HG02840 (cell line): Measurements from ENCODE around the gene SRM.
"Not testable (repeated sequence)": the region's sequence is repeated elsewhere in the genome, so short reads cannot be mapped to it uniquely, and the experiment has no call there.

Experiments used
- ATAC-seq: cut with Tn5 transposase; IDR thresholded peaks from one replicate; pipeline ENCODE4 v1.9.1; 2021; ENCODE audit warnings: mild to moderate bottlenecking, moderate library complexity, moderate number of reproducible peaks; ENCODE audit not compliant: unreplicated experiment, low FRiP score

Gene SRM

GRCh38 chr1:11045428-11046269 lies 14.2 kb downstream of the SRM start:
- no peak for ATAC-seq

- no peak for ATAC-seq
Observed at GRCh38 chr1:11044849-11045427, 14.9 kb downstream of the SRM start.

- no peak for ATAC-seq
Observed at GRCh38 chr1:11044086-11044848, 15.6 kb downstream of the SRM start.

- no peak for ATAC-seq
Observed at GRCh38 chr1:11042995-11043874, 16.6 kb downstream of the SRM start.

GRCh38 chr1:11042065-11042464 lies 17.8 kb downstream of the SRM start:
- ATAC-seq, result no peak

GRCh38 chr1:11041048-11041447 lies 18.8 kb downstream of the SRM start:
- ATAC-seq, result no peak

GRCh38 chr1:11040105-11040429 lies 19.8 kb downstream of the SRM start:
- ATAC-seq, result not testable (repeated sequence)

GRCh38 chr1:11039351-11040104 lies 20.3 kb downstream of the SRM start:
- ATAC-seq, result no peak

GRCh38 chr1:11037740-11038182 lies 22.1 kb downstream of the SRM start:
- no peak for ATAC-seq

GRCh38 chr1:11037019-11037739 lies 22.6 kb downstream of the SRM start:
- not testable (repeated sequence) for ATAC-seq

GRCh38 chr1:11031624-11032262 lies 28.1 kb downstream of the SRM start:
- no peak for ATAC-seq

- no peak for ATAC-seq
Observed at GRCh38 chr1:11030865-11031264, 29.0 kb downstream of the SRM start.

GRCh38 chr1:11028018-11028417 lies 31.8 kb downstream of the SRM start:
- no peak for ATAC-seq

GRCh38 chr1:11027316-11027715 lies 32.5 kb downstream of the SRM start:
- no peak for ATAC-seq

GRCh38 chr1:11026903-11027302 lies 32.9 kb downstream of the SRM start:
- no peak for ATAC-seq

GRCh38 chr1:11026052-11026451 lies 33.8 kb downstream of the SRM start:
- ATAC-seq, result no peak

GRCh38 chr1:11025618-11026017 lies 34.2 kb downstream of the SRM start:
- no peak for ATAC-seq

GRCh38 chr1:11024874-11025203 lies 35.0 kb downstream of the SRM start:
- no peak for ATAC-seq
